MCF 10A (cell line): ENCODE measurements around the gene SRSF3. TPM values are rescaled to one million over a fixed set of nuclear protein-coding genes. Genes with fewer than 3 reads are reported as not detected.

Source experiments
- BruUV-seq: library from RNA; stranded (reverse); fragments of 400-500 nt; replicated peaks from 2 replicates; lab custom pipeline; 2021; lab: Mats Ljungman, UMichigan
- CTCF ChIA-PET: fragments of 300-600 bp; sonication (Branson Sonifier 250); formaldehyde crosslinking; extraction: SDS; loops from one replicate; lab custom pipeline; 2021; ENCODE audit warnings: antibody characterized with exemption, inconsistent platforms; lab: Yijun Ruan, JAX
- POLR2A ChIA-PET: fragments of 300-600, 350-650 bp; sonication (Branson Sonifier 250); formaldehyde crosslinking; extraction: SDS; loops from one replicate; lab custom pipeline; 2020; ENCODE audit warnings: antibody characterized with exemption, inconsistent platforms; lab: Yijun Ruan, JAX
- DNase-seq: peaks from one replicate; pipeline ENCODE4 v3.0.0-alpha.2; 2018; ENCODE audit not compliant: unreplicated experiment
- H3K27ac Mint-ChIP-seq: one replicate; pipeline ENCODE4 v1.8.0; 2022; ENCODE audit warnings: mild to moderate bottlenecking, low read depth, mixed read lengths; ENCODE audit not compliant: unreplicated experiment
- H3K27me3 Mint-ChIP-seq: one replicate; pipeline ENCODE4 v1.8.0; 2022; ENCODE audit warnings: mixed read lengths; ENCODE audit not compliant: insufficient read depth, unreplicated experiment
- H3K36me3 Mint-ChIP-seq: one replicate; pipeline ENCODE4 v1.8.0; 2022; ENCODE audit warnings: mild to moderate bottlenecking, moderate library complexity, mixed read lengths; ENCODE audit not compliant: insufficient read depth, unreplicated experiment
- H3K4me1 Mint-ChIP-seq: one replicate; pipeline ENCODE4 v1.8.0; 2022; ENCODE audit warnings: mixed read lengths; ENCODE audit not compliant: insufficient read depth, unreplicated experiment
- H3K4me3 Mint-ChIP-seq: one replicate; pipeline ENCODE4 v1.8.0; 2022; ENCODE audit warnings: mild to moderate bottlenecking, moderate library complexity, mixed read lengths; ENCODE audit not compliant: unreplicated experiment
- H3K9me3 Mint-ChIP-seq: one replicate; pipeline ENCODE4 v1.8.0; 2022; ENCODE audit warnings: mixed read lengths; ENCODE audit not compliant: unreplicated experiment
- intact Hi-C: fragments of 100-400 bp; cut with micrococcal nuclease; formaldehyde crosslinking; loops from 2 replicates; pipeline ENCODE4 v1.14.1; 2022
- total RNA-seq: library from RNA; stranded (reverse); gene quantifications from 2 replicates; pipeline ENCODE4 v1.2.3, GENCODE V29; 2022
- TF ChIP-seq, protein P1 (sequence below): fragments of 200-600 bp; IDR thresholded peaks from one replicate; pipeline ENCODE4 v1.8.0; 2022; ENCODE audit warnings: antibody characterized with exemption, mild to moderate bottlenecking; ENCODE audit not compliant: unreplicated experiment

The SRSF3 gene
- total RNA-seq, 1 experiment from 2014 or later, result 364 TPM

DNA sequence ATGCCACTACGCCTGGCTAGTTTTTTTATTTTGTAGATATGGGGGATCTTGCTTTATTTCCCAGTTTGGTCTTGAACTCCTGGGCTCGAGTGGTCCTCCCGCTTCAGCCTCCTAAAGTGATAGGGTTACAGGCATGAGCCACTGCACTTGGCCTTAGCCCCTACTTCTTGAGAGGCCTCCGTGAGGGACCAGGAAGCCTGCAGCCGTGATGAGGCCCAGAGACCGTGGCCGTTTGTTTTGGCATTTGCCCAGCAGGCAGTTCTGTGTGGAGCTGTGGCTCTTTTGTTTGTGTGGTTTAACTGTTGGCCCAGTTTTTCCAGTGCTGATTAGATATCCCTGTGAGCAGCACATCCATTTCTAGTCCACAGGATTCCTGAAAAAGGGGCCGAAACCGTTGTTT lies 39.8 kb downstream of the SRSF3 start:
- Mint-ChIP-seq H3K36me3 (no peaks in the 10 kb centered on the region), H3K4me1 (peaks cover 6% of the 10 kb centered on the region), H3K27ac (no peak overlapping the region), H3K9me3 (no peaks in the 10 kb centered on the region), H3K4me3 (no peak overlapping the region), H3K27me3 (no peaks in the 10 kb centered on the region)
- BruUV-seq, result no TSS peak
- POLR2A ChIA-PET, result interaction anchor here (0.5 to 1.1 kb wide), 3 partner anchors 8 to 30 kb away, joined by 3 to 4 read pairs (median 3); no protein-coding TSS in a partner anchor
- intact Hi-C loops, result no loop called here
- no peak for DNase-seq
- CTCF ChIA-PET, result interaction anchor here (0.8 to 1.7 kb wide), 3 partner anchors 9 to 125 kb away, joined by 3 to 5 read pairs (median 4); no protein-coding TSS in a partner anchor
- TF ChIP-seq, protein P1, sequence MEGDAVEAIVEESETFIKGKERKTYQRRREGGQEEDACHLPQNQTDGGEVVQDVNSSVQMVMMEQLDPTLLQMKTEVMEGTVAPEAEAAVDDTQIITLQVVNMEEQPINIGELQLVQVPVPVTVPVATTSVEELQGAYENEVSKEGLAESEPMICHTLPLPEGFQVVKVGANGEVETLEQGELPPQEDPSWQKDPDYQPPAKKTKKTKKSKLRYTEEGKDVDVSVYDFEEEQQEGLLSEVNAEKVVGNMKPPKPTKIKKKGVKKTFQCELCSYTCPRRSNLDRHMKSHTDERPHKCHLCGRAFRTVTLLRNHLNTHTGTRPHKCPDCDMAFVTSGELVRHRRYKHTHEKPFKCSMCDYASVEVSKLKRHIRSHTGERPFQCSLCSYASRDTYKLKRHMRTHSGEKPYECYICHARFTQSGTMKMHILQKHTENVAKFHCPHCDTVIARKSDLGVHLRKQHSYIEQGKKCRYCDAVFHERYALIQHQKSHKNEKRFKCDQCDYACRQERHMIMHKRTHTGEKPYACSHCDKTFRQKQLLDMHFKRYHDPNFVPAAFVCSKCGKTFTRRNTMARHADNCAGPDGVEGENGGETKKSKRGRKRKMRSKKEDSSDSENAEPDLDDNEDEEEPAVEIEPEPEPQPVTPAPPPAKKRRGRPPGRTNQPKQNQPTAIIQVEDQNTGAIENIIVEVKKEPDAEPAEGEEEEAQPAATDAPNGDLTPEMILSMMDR, result no peak

DNA sequence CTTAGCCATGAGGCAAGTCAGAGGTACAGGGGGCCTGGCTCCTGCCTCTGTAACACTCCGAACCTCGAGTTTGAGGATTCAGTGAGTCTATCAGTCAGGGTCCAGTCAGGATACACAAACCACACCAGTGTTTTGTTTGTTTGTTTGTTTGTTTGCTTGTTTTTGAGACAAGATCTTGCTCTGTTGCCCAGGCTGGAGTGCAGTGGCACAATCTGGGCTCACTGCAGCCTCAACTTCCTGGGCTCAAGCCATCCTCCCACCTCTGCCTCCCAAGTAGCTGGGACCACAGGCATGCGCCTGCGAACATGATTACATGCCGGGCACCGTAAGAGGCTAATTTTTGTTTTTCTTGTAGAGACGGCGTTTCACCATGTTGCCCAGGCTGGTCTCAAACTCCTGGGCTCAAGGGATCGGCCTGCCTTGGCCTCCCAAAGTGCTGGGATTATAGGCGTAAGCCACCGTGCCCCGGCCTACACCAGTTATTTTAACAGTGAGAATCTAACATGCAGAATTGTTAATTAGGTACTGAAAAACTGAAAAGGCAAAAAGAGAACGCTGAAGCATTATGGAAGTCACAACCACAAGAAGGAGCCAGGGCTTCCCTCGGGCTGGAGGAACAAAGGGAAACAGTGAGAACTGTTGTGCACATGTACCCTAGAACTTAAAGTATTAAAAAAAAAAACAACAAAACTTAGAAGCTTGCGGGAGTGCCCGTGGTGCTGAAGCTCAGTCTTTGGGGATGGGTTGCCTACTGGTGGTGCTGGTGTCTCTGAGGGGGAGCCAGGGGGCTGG lies 40.4 kb downstream of the SRSF3 start:
- Mint-ChIP-seq H3K4me3 (no peak overlapping the region), H3K27ac (no peak overlapping the region), H3K9me3 (no peaks in the 10 kb centered on the region), H3K4me1 (peaks cover 6% of the 10 kb centered on the region), H3K27me3 (no peaks in the 10 kb centered on the region), H3K36me3 (no peaks in the 10 kb centered on the region)
- BruUV-seq, result no TSS peak
- no peak for DNase-seq
- POLR2A ChIA-PET, result interaction anchor here (0.5 to 1.1 kb wide), 2 partner anchors 10 to 29 kb away, joined by 3 read pairs; no protein-coding TSS in a partner anchor
- TF ChIP-seq, protein P1, result peak; percentile 15
- intact Hi-C loops, result no loop called here
- CTCF ChIA-PET, result interaction anchor here (0.6 to 1.7 kb wide), 3 partner anchors 10 to 125 kb away, joined by 3 to 5 read pairs (median 5); no protein-coding TSS in a partner anchor

DNA sequence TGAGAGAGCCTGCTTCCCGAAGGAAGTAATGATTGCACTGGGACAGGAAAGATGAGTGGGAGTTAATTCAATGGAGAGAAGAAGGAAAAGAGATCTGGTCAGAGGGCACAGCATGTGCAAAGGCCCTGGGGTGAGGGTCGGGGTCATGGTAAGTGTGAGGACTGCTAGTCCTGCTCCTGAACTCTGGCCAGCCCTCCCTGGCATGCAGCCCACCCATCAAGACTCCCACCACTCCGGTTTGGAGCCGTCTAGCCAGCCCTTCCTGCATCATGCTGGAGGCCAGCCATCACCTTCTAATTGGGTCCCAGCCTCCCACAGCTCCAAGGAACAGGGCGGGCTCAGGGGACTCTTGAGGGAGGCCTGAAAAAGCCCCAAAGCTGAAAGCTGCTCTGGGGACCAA lies 42.1 kb downstream of the SRSF3 start:
- no peak for DNase-seq
- no TSS peak for BruUV-seq
- Mint-ChIP-seq H3K27me3 (no peaks in the 10 kb centered on the region), H3K9me3 (no peaks in the 10 kb centered on the region), H3K36me3 (no peaks in the 10 kb centered on the region), H3K4me3 (no peak overlapping the region), H3K4me1 (peaks cover 6% of the 10 kb centered on the region), H3K27ac (peak overlapping the region; percentile 31)
- intact Hi-C loops, result no loop called here
- TF ChIP-seq, protein P1, result no peak
- CTCF ChIA-PET, result interaction anchor here (0.6 to 1.3 kb wide), 2 partner anchors 11 to 12 kb away, joined by 4 to 5 read pairs; no protein-coding TSS in a partner anchor
- POLR2A ChIA-PET, result interaction anchor here (0.6 to 0.9 kb wide), 2 partner anchors 44 to 59 kb away, joined by 4 read pairs; no protein-coding TSS in a partner anchor
